HG02840 (cell line): ENCODE results near the gene DGKI.
"Not testable (repeated sequence)": the region's sequence is repeated elsewhere in the genome, so short reads cannot be mapped to it uniquely, and the experiment has no call there.

Experiments
- ATAC-seq: cut with Tn5 transposase; IDR thresholded peaks from one replicate; pipeline ENCODE4 v1.9.1; 2021; ENCODE audit warnings: mild to moderate bottlenecking, moderate library complexity, moderate number of reproducible peaks; ENCODE audit not compliant: unreplicated experiment, low FRiP score

DGKI gene

DNA sequence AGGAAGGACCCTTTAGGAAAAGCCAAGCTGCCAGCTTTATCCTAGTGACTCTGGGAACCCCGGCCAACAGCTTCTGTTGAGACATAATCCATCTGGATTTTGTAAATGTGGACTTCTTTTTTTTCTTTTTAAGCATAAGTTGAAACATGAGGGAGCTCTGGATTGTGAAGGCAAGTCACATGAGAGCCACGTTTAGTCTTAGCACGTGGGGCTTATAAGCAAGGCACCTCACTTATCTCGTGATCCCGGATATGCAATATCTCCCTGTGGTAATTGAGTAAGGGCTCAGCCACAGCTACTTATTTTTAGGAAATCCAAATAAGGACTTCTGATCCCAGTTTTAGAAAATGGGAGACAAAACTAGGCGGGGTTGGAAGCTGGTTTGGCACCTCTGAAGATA lies 392.0 kb downstream of the DGKI start:
- no peak for ATAC-seq

GRCh38 chr7:137454246-137454724 lies 392.5 kb downstream of the DGKI start:
- ATAC-seq: no peak

DNA sequence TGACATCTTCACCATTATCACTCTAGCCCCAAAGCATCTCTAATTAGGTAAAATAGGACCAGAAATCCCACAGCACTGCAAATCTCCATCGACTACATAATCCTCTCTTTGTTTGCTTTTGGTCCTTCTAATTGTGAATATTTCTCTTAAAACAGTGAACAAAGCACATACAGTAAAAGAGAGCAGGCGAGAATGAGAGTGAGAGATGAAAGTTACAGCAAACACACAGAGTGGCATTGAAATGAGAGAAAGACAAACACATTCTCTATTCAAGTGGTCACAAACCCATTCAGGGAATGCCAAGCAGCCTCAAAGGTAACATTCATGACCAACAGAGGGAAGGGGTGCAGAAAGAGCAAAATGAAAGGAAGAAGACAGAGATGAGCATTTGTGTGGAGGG lies 393.4 kb downstream of the DGKI start:
- ATAC-seq: no peak

- no peak for ATAC-seq
Observed at GRCh38 chr7:137449016-137449415, 397.8 kb downstream of the DGKI start.

GRCh38 chr7:137448572-137448971 lies 398.2 kb downstream of the DGKI start:
- not testable (repeated sequence) for ATAC-seq

- no peak for ATAC-seq
Observed at GRCh38 chr7:137446025-137446424, 400.7 kb downstream of the DGKI start.

DNA sequence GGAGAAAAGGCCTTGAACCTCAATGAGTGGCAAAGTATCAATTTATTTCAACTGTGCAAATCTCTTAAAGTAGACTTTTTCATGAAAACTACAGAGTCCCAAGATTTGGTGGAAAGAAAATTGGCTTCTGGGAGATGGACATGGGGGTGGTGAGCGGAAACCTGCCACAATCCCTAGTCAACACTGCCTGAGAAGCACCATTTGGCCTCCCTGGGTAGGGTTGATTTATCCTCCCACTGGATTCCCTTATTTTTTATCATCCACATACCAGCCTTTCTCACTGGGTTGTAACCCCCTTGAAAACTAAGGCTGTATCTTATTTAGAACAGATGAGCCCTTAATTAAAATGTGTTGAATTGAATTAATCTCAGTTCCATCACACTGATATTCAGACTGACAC lies 401.5 kb downstream of the DGKI start:
- ATAC-seq: no peak

DNA sequence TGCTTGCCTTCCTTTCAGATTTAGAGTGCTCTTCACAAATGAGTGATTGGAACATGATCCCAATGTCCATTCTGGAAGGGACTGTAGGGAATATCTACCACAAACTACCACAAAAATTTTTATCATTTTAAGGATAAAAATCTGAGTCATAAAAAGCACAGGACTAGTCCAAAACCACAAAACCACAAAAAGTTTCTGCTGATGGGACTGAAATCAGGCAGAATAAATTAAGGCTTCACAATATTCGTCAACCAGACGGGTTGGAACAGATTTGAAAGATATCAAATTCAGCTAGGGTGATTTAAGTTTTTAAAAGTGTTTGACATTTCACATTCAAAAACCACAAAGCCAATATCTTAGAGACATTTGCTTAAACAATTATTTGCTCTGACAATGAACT lies 403.2 kb downstream of the DGKI start:
- no peak for ATAC-seq

- no peak for ATAC-seq
Observed at GRCh38 chr7:137441451-137441850, 405.3 kb downstream of the DGKI start.

- ATAC-seq: no peak
Observed at GRCh38 chr7:137439829-137440825, 406.6 kb downstream of the DGKI start.

DNA sequence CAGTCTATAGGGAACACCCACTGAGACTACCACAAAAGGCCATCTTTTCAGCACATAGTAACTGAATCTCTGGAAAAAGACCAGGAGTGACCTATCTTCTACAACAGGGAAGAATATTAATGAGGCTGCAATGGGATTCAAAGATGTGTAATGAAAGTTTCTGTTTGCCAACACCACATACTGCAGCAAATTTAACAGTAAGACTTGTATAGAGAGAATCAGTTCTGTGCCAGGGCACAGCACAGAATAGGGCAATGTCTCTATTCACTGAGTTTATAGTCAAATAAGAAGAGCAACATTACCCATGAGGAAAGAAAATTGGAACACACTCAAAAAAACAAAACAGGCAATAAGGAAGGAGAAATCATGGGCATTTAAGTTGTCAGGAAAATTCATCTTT lies 411.8 kb downstream of the DGKI start:
- ATAC-seq: no peak

GRCh38 chr7:137434530-137434929 lies 412.2 kb downstream of the DGKI start:
- no peak for ATAC-seq

GRCh38 chr7:137423321-137423720 lies 423.5 kb downstream of the DGKI start:
- ATAC-seq: no peak

DNA sequence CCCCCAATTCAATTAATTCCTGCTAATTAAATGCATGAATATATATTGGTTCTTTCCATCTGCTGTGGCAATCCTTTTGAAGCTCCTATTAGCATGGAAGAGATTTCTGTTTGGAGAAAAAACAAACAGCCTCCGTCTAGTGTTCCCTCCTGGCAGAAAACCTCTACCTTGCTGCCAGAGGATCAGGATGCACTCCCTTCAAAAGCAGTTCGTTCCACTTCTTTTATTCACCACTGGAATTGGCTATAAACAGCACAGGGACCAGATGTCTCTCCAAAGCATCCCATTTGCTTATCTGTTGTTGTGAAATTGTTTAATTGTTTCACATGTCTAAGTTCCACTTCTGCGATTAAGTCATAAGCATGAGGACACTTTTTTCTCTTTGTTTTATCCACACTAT lies 425.4 kb downstream of the DGKI start:
- no peak for ATAC-seq

DNA sequence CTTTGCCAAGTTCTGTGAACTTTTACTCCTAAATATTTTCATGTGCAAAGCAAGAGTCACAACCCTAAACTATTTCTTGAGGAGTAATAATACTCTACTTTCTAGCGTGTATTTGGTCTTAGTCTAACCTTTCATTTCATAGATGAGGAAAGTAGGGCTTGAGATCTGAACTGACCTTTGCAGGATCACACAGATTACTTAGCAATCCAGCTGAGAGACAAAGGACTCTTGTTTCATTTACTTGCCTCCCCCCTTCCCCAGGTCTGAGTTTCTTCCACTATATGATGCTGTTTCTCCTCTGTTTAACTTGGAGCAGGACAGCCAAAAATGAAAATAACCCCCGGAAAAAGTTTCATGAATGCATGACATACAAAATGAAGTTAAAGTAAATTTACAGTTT lies 427.9 kb downstream of the DGKI start:
- ATAC-seq: no peak

GRCh38 chr7:137417464-137417863 lies 429.3 kb downstream of the DGKI start:
- ATAC-seq: no peak

- ATAC-seq: no peak
Observed at GRCh38 chr7:137413901-137414300, 432.9 kb downstream of the DGKI start.

DNA sequence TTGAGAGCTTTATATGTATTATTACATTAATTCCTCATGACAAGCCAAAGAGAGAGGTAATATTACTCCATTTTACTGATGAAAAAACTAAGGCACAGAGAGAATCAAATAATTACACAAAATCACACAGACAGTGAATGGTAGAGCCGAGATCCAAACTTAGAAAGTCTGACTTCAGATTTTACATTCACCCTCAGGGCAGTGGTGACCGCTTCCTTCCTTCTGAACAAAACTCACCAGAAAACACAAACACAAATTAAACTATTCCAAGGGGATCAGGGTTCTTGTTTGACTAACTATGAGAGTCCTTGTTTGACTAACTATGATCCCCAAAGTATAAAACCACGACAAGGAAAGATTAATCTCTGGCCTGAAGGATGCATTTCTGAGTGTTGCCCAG lies 435.3 kb downstream of the DGKI start:
- no peak for ATAC-seq

GRCh38 chr7:137408126-137408525 lies 438.6 kb downstream of the DGKI start:
- no peak for ATAC-seq

- no peak for ATAC-seq
Observed at GRCh38 chr7:137407078-137407477, 439.7 kb downstream of the DGKI start.

DNA sequence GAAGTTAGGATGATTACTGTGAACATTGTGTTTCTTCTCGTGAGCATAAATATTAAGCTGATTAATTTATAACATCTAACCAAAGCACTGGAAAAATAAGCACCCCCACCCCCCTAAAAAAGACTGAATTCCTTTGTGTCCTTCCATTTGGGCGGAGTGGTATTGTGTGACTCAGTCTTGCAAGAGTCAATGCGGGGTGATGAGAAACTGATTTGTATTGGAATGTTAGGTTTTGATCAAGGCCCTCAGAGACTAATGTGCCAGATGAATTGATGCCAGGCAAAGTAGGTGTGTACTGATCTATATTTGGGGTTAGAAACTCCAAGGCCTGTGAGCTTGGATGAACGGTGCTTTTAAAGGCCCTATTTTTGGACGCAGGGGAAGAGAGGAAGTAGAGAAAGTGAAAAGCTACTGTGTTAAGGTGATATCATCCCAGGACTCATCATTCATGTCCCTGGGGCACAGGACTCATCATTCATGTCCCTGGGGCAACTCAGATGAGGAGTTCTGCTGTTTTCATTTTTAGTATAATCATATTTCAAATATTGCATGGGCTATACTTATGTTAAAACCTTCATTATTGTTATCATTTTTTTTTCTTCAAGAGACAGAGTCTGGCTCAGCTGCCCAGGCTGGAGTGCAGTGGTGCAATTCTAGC lies 442.0 kb downstream of the DGKI start:
- no peak for ATAC-seq

- ATAC-seq: no peak
Observed at GRCh38 chr7:137403353-137403695, 443.4 kb downstream of the DGKI start.
